ENCODE data around the gene RAD54L.

DNA sequence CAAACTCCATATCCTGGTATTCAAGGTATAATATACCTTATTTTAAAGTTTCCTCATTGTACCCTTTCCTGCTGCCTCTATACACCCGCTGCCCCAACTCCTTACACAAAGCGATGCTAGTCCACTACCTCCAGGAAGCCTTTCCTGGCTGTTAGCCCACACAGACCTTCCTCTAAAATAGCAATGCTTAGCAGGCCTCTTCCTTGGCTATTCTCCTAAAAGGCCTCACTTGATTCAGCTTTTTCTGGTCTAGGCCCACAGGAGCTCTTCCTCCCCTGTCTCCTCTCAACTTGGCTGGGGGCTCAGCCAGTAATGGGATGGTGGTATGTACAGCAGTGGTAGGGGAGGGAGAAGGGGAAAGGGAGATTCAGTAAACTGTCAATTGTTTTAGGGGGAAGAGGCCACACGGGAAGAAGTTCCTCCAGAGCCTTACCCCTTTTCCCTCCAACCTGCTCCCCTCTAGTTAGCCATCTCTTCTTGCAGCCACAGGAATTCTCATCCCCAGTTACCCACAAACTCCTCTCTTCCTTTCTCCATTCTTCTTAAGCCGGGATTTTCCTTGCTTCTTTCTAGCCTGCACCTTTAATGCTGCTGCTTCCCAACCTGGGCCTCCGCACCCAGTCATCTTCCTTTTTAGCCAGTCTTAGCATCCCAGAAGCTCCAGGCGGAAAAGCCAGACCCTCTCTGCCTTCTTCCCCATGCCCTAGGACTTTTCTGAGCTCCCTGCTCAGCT, 53.3 kb downstream of the RAD54L start:
- TF ChIP-seq CTCF (IDR thresholded peaks at IDR 0.05 in 2 of 3, conservative IDR thresholded peaks at IDR 0.05 in 1 of 3; ENCODE audit: borderline replicate concordance in 1 of 3, insufficient read depth in 1 of 3, low read depth in 2 of 3, low read length in 2 of 3) (no peak), EZH2 (IDR thresholded peaks at IDR 0.05) (no peak), CEBPB (IDR thresholded peaks at IDR 0.05; ENCODE audit: low read depth) (no peak), TCF7L2 (IDR thresholded peaks at IDR 0.05; ENCODE audit: borderline replicate concordance, extremely low read depth, insufficient read depth, insufficient read length) (no peak), YY1 (IDR thresholded peaks at IDR 0.05; ENCODE audit: extremely low read depth, insufficient replicate concordance, low read depth, low read length) (no peak)

All from HCT116 (cell line).